HL-60/S4 treated with retinoic acid at 250 ng/mL for 4 days and 3 days (cell line): ENCODE measurements around the gene GDF10.

Experiments
- in situ Hi-C: fragments of 300-500 bp; cut with MboI; formaldehyde crosslinking; loops from 2 replicates; pipeline ENCODE4 v1.7.0; 2022; ENCODE audit warnings: low sequenced_read_pairs

Gene GDF10, protein sequence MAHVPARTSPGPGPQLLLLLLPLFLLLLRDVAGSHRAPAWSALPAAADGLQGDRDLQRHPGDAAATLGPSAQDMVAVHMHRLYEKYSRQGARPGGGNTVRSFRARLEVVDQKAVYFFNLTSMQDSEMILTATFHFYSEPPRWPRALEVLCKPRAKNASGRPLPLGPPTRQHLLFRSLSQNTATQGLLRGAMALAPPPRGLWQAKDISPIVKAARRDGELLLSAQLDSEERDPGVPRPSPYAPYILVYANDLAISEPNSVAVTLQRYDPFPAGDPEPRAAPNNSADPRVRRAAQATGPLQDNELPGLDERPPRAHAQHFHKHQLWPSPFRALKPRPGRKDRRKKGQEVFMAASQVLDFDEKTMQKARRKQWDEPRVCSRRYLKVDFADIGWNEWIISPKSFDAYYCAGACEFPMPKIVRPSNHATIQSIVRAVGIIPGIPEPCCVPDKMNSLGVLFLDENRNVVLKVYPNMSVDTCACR

DNA sequence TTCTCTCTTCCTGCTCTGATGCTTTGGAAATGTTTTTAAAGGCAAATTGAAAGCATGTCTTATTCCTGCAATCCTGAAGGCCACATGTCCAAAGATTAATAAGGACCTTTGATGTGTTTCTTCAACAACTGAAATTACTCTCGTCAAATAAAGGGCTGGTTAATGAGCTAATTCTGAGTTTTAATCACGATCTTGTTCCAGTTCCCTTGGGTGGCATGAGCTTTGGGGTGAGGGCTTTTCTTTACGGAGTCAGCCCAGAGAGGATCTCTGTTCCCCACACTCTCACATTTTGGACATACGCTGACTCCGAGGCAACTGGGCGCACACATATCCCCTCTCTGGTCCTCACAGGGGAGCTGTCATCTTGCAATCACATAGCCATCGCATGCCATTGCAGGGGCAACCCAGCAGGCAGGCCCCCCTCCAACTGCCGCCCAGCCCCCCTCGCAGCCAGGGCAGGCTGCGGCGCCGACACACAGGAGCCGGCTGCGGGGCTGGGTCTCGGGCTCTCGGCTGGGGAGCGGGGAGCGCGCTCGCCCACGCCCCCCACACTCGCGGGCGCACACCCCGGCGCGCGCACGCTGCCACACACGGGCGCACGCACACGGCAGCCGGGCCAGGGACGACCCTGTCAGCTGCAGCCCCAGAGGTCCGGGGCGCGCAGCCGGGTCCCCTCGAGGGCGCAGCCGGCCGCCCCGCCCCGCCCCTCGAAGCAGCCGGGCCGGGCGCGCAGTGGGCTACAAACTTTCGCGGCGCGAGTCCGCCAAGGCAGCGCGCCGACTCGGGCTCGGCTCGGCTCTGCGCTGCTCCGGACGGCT lies at the start of gene GDF10:
Gene GDF10, plus strand, starts transcription at position 587 of the 818 bp plus-strand sequence. CDS start 455 bp downstream, outside the sequence.
- in situ Hi-C loops = loop anchor here (10.0 kb wide), 1 partner anchor 265 kb away; no protein-coding TSS in a partner anchor

DNA sequence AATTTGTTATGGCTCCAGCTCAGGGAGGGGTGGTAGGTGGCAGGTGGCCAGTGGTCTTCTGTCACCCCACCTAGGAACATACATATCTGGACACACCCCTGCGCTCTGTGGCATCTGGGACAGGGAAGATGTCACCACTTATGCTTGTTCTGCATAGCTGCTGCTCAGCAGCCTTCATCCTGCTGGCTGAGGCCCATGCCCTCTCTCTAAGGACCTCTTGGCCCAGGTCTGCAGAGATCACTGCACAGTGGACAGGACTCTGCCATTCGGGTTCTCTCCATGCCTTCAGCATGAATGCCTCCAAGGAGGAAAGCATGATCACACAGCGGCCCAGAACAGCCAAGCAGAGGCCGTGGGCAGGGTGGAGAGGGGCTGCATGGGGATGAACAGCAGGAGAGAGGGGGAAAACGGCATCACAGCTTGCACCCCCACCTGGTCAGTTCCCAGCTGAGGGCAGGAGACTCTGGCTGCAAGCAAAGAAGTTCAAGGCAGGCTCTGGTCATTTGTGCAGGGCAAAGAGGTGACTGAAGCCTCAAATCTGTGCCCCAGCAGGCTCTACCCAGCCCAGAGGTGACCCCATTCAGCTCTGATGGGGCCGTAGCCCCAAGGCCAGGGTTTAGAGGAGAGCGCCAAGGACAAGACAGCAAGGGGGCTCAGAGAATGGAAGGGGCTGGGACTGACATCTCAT lies 47.8 kb upstream of the GDF10 start:
- in situ Hi-C loops = no loop called here

DNA sequence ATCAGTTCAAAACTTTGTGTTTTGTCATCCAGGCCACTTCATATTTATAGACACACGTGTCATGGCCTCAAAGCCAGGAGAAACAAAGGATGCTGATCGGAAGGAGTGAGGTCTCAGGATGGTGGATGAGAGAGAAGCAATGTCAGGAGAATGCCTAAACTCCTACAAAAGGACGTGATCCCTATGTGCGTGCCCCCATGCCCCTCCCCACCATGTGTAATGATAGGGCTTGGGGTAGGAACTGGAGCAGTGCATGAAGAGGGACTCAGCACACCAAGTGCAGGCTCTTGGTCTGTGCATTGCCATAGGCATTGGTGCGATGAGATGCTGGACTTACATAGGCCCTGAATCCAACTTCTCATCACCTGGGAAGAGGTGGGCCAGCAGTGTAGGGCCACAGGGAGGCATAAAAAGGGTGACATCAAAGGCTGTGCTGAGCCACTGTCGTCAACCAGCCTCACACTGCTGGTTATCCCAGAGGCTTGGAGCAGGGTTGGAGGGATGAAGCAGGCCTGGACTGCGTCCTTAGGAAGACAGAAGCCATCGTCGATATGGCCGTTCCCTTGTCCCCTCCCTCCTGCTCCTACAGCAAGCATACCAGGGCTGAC lies 46.9 kb upstream of the GDF10 start:
- in situ Hi-C loops = no loop called here

DNA sequence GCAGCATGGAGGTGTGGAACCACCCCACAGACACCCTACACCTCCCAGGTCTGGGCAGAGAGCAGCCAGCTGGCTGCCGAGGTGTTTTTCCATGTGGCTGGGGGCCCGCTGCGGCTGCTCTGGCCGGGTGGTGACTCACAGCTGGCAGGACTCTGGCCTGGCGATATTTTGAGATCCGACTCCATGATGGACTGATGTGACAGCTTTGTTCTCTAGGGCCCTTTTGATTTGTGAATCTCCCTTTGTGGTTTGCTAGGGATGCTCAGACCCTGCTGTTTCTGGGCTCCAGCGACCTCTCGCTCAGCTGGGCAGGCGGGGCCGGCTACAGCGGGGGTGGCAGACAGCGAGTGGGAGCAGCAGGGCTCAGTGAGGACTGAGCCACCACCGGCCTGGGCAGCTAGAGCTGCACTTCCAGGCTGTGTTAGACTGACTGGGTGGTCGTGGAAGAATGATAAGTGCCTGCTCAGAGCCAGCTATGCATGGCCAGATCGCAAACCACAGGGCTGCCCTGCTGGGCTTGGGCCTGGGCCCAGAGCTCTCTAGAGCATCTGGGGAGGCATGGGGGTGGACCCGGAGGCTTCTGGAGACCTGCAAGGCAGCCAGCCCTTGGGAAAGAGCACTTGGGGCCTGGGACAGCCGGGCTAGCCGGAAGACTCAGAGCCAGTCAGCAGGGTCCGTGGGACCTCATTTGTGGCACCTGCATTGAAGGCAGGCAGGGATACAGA lies 46.2 kb upstream of the GDF10 start:
- in situ Hi-C loops = no loop called here

DNA sequence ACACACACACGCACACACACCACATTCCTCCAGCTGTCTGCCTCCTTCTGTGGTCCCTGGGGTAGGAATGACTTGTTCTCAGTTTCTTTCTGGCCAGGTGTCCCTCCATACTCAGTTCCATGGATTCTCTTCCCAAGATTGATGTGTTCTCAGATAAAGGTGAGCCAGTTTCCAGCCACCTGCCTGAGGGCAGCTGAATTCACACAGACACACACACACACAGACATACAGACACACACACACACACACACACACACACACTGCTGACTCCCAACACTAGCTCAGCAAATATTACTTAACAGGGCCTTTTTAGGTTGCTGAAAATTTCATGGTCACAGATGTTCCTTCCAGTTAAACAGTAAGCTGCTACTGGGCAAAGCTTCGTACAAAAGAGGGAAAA lies 45.4 kb upstream of the GDF10 start:
- in situ Hi-C loops = no loop called here

DNA sequence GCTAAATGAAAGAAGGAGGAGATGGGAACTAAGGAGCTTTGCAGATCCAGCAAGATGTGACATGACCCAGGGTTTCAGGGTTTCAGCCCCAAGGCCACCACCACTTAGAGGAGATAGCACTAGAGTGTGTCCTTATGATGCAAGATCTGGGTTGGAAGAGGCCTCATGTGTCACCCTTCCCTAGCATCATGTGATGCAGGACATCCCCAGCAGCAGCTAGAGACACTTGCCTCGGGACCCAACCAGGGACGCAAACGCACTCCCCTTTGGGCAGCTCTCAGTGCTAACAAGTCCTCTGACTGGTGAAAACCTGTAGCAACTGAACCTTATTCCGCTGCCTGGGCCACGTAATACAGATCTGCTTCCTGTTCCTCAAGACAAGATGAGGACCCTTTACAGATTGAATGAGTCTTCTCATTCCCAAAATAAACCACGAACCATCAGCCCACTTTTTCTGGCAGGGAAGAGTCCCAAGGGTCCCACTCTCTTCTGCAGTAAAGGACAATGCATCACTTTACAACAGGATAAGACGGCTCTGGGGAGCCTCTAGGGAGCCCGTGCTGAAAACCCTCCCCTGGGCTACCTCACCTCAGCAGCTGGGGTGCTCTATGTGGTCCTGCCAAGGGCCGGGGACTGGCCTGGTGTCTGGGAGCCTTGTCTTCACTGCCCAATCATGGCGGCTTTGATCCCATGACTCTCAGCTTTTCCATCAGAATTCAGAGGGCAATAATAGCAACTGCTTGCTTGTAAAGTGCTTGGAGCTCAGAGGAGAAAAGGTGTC lies 44.8 kb upstream of the GDF10 start:
- in situ Hi-C loops = no loop called here

DNA sequence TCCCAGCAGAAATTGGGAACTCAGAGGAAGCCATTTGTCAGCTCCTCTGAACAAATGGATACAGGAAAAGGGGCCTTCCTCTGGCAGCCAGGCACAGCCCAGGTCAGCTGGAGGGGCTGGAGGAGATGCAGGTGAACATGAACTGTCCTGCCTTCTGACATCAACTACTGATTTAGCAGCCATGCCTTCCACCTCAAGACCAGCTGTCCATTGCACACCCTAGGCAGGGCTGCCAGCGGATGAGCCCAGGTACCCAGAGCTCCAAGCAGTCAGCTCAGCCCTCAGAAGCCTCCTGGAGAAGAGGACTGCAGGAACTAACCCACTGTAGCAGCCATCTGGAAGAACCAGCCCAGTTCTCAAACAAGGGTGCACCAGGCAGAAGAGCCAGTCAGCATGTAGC lies 44.1 kb upstream of the GDF10 start:
- in situ Hi-C loops = no loop called here

DNA sequence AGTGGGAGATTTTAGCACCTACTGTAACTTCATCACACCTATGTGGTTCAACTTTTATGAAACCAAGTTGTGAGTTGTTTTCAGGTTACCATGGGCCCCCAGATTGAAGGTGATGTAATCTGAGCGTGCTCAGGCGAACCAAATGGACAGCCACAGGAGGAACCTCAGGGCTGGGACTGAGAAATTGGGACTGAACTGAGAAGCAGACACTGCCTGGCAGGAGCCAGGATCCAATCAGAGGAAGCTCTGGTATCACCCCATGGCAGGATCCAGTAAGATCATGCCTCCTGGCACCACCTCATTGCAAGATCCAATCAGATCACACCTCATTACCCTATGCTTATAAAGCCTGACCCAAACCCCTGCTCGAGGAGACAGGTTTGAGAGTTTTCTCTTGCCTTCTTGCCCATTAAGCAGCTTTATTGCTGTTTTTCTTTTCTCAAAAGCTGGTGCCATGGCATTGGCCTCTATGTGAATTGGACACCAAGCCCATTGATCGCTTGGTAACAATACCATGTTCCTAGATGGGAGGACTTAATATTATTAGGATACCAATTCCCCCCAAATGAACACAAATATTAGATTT lies 43.2 kb upstream of the GDF10 start:
- in situ Hi-C loops = no loop called here

DNA sequence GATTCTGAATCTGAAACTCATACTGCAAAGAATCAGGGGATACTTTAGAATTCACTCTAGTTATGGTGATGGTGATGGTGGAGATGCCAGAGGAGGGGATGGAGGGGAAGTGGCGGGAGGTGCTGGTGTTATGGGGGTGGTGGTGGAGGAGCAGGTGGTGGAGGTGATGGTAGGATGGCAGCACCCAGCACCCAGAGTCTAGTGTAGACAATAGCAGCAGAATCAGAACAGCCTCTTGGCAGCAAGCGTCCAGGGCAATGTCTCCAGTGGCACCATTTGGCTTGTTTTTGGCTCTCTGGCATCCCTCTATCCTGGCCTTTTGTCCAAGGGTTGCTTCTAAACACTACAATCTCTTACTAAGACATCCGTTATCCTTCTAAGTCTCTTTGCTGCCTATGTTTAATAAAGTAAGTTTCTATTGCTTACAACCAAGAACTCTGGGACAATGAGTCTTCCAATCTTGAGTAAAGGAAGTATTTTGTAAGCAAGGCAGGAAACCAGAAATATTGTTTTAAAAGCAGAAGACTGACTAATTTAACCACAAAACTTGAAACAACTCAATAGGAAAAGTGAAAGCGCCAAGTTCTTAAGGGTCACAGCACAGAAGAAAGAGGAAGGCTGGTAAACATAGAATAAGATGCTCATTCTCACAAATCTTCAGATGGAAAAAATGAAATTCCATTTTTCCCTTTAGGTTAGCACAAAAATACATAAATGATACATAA lies 42.4 kb upstream of the GDF10 start:
- in situ Hi-C loops = no loop called here

DNA sequence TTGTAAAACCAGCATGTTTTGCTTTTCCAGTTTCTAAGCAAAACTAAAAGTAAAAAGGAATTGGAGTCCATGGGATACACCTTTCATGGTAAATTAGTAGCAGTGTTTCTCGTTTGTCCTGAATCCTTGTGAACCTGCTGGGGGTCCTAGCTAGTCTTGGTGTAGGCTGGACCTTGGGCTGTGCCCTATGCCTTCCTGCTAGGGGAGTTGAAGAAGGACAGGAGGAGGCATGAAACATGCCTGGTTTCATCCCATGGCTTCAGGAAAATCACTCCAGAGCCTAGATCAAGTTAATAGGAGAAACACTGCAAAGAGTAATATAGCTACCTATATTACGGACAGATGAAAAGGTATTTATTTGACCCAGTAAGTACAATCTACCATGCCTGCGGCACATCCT lies 41.1 kb upstream of the GDF10 start:
- in situ Hi-C loops = no loop called here

DNA sequence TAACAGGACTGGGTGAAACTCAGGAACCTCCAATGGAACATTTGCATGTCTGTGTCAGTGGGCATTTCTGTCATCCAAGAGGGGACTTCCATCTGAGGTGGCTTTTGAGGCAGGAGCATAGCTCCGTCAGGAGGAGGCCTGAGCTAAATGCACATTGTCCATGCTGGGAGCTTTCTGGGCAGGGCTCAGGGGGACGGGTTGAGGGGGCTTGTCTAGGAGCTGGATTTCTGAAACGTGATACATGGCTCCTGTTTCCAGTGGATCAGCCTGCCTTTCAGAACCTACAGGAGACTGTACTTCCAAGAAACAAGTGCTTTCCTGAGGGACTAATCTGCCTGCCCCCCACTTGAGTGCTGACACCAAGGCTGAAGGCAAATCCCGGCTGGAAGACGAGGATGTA lies 40.5 kb upstream of the GDF10 start:
- in situ Hi-C loops = no loop called here

DNA sequence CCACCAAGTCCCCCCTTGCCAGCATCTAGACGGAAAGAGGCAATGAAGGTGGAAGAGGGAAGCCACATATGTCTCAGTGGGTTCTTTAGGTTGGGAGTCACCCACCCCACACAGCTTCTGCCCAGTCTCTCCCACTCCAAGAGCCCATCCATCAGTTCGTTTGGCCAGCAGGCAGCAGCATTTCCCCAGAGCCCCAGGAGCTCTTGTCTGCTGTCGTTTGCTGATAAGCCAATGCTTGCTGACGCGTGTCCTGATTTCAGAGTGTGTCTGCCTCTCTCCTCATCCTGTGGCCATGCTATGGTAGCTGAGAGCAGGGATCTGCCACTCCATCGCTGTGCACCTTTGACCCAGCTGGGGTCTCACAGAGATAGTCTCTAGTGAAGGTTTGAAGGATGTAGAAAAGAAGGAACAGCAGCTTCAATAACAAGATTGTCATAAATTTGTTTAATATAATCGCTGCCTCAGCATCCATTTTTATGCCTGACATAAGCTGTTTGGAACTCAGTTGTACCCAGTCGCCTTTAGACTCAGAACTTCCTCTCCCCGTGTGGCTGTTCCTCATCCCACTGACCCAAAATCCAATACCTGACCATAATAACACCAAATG lies 39.4 kb upstream of the GDF10 start:
- in situ Hi-C loops = no loop called here

DNA sequence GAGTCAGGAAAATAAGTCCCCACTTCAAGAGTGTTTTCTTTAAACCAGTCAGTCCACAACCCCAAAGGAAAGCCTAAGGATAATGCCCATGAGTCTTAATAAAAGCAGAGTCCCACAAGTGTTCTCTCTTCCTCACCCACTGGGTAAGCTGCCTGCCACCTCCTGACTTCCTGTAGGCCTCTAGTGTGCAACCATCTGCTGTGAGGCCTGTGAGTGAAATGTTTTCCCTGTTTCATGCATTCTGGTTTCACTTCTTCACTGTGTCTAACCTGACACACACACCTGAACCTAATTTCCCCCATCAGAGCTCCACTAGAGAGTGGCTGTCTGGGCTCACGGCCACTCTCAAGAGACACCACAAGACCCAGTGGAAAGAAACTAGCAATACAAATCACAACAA lies 38.9 kb upstream of the GDF10 start:
- in situ Hi-C loops = no loop called here

DNA sequence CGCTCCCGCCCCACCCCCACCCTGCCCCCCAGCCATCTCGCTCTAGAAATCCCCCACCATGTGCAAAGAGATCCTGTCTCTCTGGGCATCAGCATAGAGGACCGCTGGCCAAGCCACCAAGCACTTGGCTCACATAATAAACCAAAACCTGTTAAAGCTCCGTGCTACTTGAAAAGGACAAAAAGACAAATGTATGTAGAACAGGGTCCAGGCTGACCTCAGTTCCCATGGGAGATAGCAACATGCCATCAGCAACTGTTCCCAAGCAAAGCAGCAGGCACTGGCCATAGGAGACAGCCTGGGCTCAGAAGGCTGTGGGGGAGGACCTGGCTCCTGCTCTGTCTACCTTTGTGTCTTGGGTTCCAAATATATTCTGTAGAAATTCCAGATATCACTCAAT lies 38.4 kb upstream of the GDF10 start:
- in situ Hi-C loops = no loop called here

DNA sequence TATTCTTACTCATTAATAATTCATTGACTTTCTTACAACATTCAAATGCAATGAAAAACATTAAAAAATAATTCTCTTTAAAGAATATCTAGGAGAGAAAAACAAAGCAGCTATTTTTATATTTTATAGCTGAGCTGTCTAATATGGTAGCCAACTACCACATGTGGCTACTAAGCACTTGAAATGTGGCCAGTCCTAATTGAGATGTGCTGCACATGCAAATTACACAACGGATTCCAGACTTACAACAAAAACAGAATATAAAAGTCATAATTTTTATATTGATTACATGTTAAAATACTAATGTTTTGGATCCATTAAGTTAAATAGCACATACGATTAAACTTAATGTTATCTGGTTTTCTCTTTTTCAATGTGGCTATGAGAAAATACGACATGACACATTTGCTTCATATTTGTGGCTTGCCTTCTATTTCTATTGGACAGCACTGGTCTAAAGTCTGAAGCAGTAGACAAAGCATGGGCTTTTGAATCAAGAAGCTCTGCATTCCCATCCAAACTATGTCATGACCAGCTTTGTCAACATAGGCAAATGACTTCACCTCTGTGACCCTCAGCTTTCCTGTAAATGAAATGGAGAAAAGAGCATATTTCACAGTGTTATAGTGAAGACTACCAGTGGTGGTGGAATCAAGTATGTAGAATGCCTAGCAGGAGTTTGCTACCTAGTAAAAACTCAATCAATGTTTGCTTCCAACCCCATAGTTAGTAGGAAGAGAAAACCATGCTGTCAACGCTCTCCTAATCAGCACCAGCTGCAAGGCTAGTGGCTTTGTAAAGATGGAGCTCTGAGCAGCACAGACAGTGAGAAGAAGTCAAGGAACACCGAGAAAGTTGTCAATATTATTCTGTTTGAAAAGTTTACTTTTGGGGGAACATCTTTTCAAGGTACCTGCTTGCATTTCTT lies 37.1 kb upstream of the GDF10 start:
- in situ Hi-C loops = no loop called here

DNA sequence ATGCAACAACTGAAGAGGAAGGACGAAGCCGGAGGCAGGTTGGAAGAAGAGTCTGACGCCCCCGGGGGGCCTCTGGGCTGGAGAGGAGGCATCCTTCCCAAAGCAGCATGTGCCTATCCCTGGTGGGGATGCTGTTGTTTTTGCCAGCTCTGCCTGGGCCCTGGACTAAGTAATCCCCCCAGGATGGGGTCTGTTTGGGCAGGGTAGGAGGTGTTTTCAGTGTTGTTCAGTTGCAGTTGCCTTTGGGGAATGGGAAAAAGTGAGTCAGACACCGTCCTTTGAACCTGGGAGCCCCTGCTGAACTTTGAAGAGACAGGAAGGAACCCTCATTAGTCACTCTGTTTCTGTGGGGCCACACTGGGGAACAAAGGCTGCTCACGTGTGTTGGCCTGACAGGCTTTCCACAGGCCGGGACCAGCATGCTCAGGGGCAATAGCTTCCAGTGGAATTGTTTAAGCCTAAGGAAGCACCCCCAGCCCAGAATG lies 35.2 kb upstream of the GDF10 start:
- in situ Hi-C loops = no loop called here

DNA sequence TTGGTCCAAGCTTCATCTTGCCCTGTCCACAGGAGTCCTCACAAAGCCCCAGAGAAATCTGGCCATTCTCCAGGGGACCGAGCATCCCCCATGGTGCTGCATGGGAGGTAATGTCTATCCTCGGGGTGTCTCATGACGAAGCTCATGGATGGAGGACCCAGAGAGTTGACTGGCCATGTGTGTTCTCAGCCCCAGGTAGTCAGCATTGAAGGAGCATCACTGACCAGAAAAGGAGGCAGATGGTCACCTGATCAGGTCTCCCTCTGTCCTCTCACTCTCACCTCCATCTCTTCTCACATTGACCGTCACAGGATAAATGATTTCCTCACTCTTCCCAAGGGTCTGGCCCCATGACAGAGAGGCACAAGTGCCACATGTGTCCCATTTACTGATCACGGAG lies 33.4 kb upstream of the GDF10 start:
- in situ Hi-C loops = no loop called here
